H1 (cell line): ENCODE data around the gene ARHGAP24. TPM values are rescaled to one million over a fixed set of nuclear protein-coding genes. Genes with fewer than 3 reads are reported as not detected.

Source experiments
- CTCF ChIA-PET: fragments of 300-600 bp; sonication (Branson Sonifier 250); formaldehyde crosslinking; loops from one replicate; lab custom pipeline; 2021; ENCODE audit not compliant: partially characterized antibody; lab: Charles Lee
- POLR2A ChIA-PET: fragments of 300-600 bp; sonication (Branson Sonifier 250); formaldehyde crosslinking; loops from one replicate; lab custom pipeline; 2021; ENCODE audit warnings: inconsistent platforms; ENCODE audit not compliant: partially characterized antibody; lab: Charles Lee
- DNase-seq, 2 experiments: peaks; one replicate each; pipeline versions ENCODE4 v3.0.0 to v3.0.0-alpha.2; 2010 to 2022; ENCODE audit warnings: low spot score in 2 of 2, low read depth in 1 of 2, mixed read lengths in 1 of 2
- FAIRE-seq: peaks from 2 replicates; lab custom pipeline; 2011; peaks lifted over from hg19 to GRCh38; lab: Jason Lieb, UNC
- H2AFZ ChIP-seq: 2 replicates; pipeline ENCODE4 v1.8.1; 2012; ENCODE audit warnings: low read length, inconsistent platforms
- H2AK5ac ChIP-seq: 2 replicates; pipeline ENCODE4 v1.6.1; 2013; ENCODE audit warnings: low read depth, low read length
- H2BK120ac ChIP-seq: replicated peaks from 2 replicates; pipeline ENCODE3; 2013; ENCODE audit warnings: low read depth, low read length, inconsistent platforms
- H2BK12ac ChIP-seq: 2 replicates; pipeline ENCODE4 v1.6.1; 2013; ENCODE audit warnings: low read depth, low read length
- H2BK15ac ChIP-seq: 2 replicates; pipeline ENCODE4 v1.6.1; 2013; ENCODE audit warnings: low read length
- H2BK20ac ChIP-seq: 2 replicates; pipeline ENCODE4 v1.6.1; 2013; ENCODE audit warnings: low read length
- H2BK5ac ChIP-seq: 2 replicates; pipeline ENCODE4 v1.6.1; 2013; ENCODE audit warnings: low read depth, low read length
- H3K14ac ChIP-seq: 2 replicates; pipeline ENCODE4 v1.6.1; 2013; ENCODE audit warnings: inconsistent platforms; ENCODE audit not compliant: insufficient read length
- H3K18ac ChIP-seq: 2 replicates; pipeline ENCODE4 v1.6.1; 2013; ENCODE audit warnings: low read length; ENCODE audit errors: extremely low read depth
- H3K23ac ChIP-seq: 2 replicates; pipeline ENCODE4 v1.6.1; 2013; ENCODE audit warnings: inconsistent platforms; ENCODE audit not compliant: insufficient read length
- H3K23me2 ChIP-seq: 2 replicates; pipeline ENCODE4 v1.6.1; 2013; ENCODE audit warnings: low read depth, low read length
- H3K27ac ChIP-seq: 2 replicates; pipeline ENCODE4 v1.6.1; 2011; ENCODE audit warnings: low read depth, low read length, inconsistent platforms
- H3K27me3 ChIP-seq, 4 experiments: replicated peaks in 1 of 4; 1 replicate in 1 of 4; 2 replicates in 3 of 4; pipeline versions ENCODE4 v1.6.1 to v1.8.1; 2011 to 2013; ENCODE audit warnings: low read length in 3 of 4, mild to moderate bottlenecking in 3 of 4, inconsistent platforms in 2 of 4, mixed read lengths in 2 of 4, moderate library complexity in 1 of 4; ENCODE audit not compliant: control insufficient read depth in 3 of 4, insufficient read depth in 3 of 4; ENCODE audit errors: extremely low read depth in 1 of 4
- H3K36me3 ChIP-seq, 4 experiments: 2 replicates each; pipeline versions ENCODE4 v1.6.1 to v1.8.1; 2011 to 2013; ENCODE audit warnings: mild to moderate bottlenecking in 4 of 4, low read length in 3 of 4, moderate library complexity in 2 of 4, control low read depth in 1 of 4, inconsistent platforms in 1 of 4; ENCODE audit not compliant: insufficient read depth in 4 of 4, control insufficient read depth in 2 of 4
- H3K4ac ChIP-seq: replicated peaks from 2 replicates; pipeline ENCODE3; 2013; ENCODE audit warnings: low read length, low read depth, mixed read lengths, inconsistent platforms; ENCODE audit not compliant: insufficient read length
- H3K4me1 ChIP-seq, 4 experiments: replicated peaks in 1 of 4; 1 replicate in 1 of 4; 2 replicates in 3 of 4; pipeline versions ENCODE4 v1.6.1 to v1.8.1; 2011 to 2013; ENCODE audit warnings: low read length in 3 of 4, inconsistent platforms in 2 of 4, mixed read lengths in 1 of 4; ENCODE audit not compliant: insufficient read depth in 4 of 4, control insufficient read depth in 3 of 4
- H3K4me2 ChIP-seq, 2 experiments: 2 replicates each; pipeline versions ENCODE4 v1.6.1 to v1.8.1; 2011 to 2013; ENCODE audit warnings: low read depth in 2 of 2, low read length in 2 of 2, control low read depth in 1 of 2, inconsistent platforms in 1 of 2, mild to moderate bottlenecking in 1 of 2; ENCODE audit not compliant: insufficient read depth in 1 of 2
- H3K4me3 ChIP-seq, 4 experiments: fragments of 200-600, 300-600 bp in 1 of 4; sonication (generic), shearing (Covaris generic), sonication (Bioruptor Twin) in 1 of 4; 2 replicates each; pipeline versions ENCODE4 v1.5.1 to v1.8.1; 2011 to 2016; ENCODE audit warnings: low read length in 4 of 4, low read depth in 3 of 4, control low read depth in 2 of 4, inconsistent platforms in 2 of 4, mild to moderate bottlenecking in 2 of 4, mixed read lengths in 1 of 4, moderate library complexity in 1 of 4; ENCODE audit not compliant: insufficient read depth in 2 of 4; ENCODE audit errors: extremely low read depth in 1 of 4
- H3K56ac ChIP-seq: replicated peaks from 2 replicates; pipeline ENCODE3; 2013; ENCODE audit warnings: low read depth, mild to moderate bottlenecking, mixed read lengths, low read length, inconsistent platforms; ENCODE audit not compliant: insufficient read length
- H3K79me1 ChIP-seq: 2 replicates; pipeline ENCODE4 v1.6.1; 2013; ENCODE audit warnings: low read depth, low read length, control low read depth
- H3K79me2 ChIP-seq, 2 experiments: 2 replicates each; pipeline versions ENCODE4 v1.6.1 to v1.8.1; 2012 to 2013; ENCODE audit warnings: low read length in 2 of 2, mild to moderate bottlenecking in 2 of 2, inconsistent platforms in 1 of 2; ENCODE audit not compliant: insufficient read depth in 2 of 2, control insufficient read depth in 1 of 2
- H3K9ac ChIP-seq, 4 experiments: replicated peaks in 1 of 4; 1 replicate in 1 of 4; 2 replicates in 3 of 4; pipeline versions ENCODE4 v1.6.1 to v1.8.1; 2011 to 2013; ENCODE audit warnings: low read depth in 3 of 4, low read length in 3 of 4, control low read depth in 2 of 4, mild to moderate bottlenecking in 2 of 4, moderate library complexity in 2 of 4, inconsistent platforms in 1 of 4; ENCODE audit errors: extremely low read depth in 1 of 4
- H3K9me3 ChIP-seq, 2 experiments: 2 replicates each; pipeline versions ENCODE4 v1.6.1 to v1.8.1; 2012 to 2013; ENCODE audit warnings: mild to moderate bottlenecking in 2 of 2, moderate library complexity in 2 of 2, control low read depth in 1 of 2, inconsistent platforms in 1 of 2, low read depth in 1 of 2, low read length in 1 of 2, mixed read lengths in 1 of 2; ENCODE audit not compliant: insufficient read depth in 2 of 2
- H4K20me1 ChIP-seq, 2 experiments: replicated peaks in 1 of 2; 2 replicates each; pipeline versions ENCODE3 to v1.8.1; 2011 to 2013; ENCODE audit warnings: inconsistent platforms in 2 of 2, low read length in 2 of 2, mild to moderate bottlenecking in 1 of 2; ENCODE audit not compliant: insufficient read depth in 2 of 2, control insufficient read depth in 1 of 2
- H4K5ac ChIP-seq: 2 replicates; pipeline ENCODE4 v1.6.1; 2013; ENCODE audit warnings: low read length, low read depth, mixed read lengths, inconsistent platforms; ENCODE audit not compliant: insufficient read length
- H4K8ac ChIP-seq: 2 replicates; pipeline ENCODE4 v1.8.0; 2013; ENCODE audit warnings: mild to moderate bottlenecking, moderate library complexity, low read length, inconsistent platforms; ENCODE audit not compliant: insufficient read depth; ENCODE audit errors: extremely low read depth
- H4K91ac ChIP-seq: replicated peaks from 2 replicates; pipeline ENCODE3; 2013; ENCODE audit warnings: low read length, mixed read lengths, inconsistent platforms; ENCODE audit not compliant: insufficient read length
- BACH1 ChIP-seq: IDR thresholded peaks from 2 replicates; pipeline ENCODE4 v1.6.1; 2012; ENCODE audit warnings: low read length, improper control_type of control experiment
- CREB1 ChIP-seq: IDR thresholded peaks from 2 replicates; pipeline ENCODE4 v1.6.1; 2012; ENCODE audit warnings: inconsistent platforms
- RFX5 ChIP-seq: IDR thresholded peaks from 2 replicates; pipeline ENCODE4 v1.6.1; 2011; ENCODE audit warnings: low read depth, low read length, improper control_type of control experiment, borderline replicate concordance
- WGBS, 2 experiments: shearing (Covaris generic) in 1 of 2; methylation state at CpG; one replicate each; pipeline versions ENCODE4 v1.1.6 to v1.1.7; 2013 to 2015; ENCODE audit warnings: low lambda C conversion rate in 2 of 2, mixed read lengths in 2 of 2, inconsistent platforms in 1 of 2, low coverage in 1 of 2, missing lambda C conversion rate in 1 of 2; ENCODE audit not compliant: insufficient replicate concordance in 2 of 2, insufficient coverage in 1 of 2, insufficient read length in 1 of 2; ENCODE audit errors: extremely low coverage in 1 of 2, missing lambda C conversion rate in 1 of 2; 5-methylcytosine and 5-hydroxymethylcytosine counted together
- polyA plus RNA-seq, 7 experiments: library from polyadenylated mRNA; depleted of rRNA in 3 of 7; stranded (reverse) in 5 of 7; unstranded in 2 of 7; fragments of >200 nt in 5 of 7; fragments of 200-250 nt in 2 of 7; gene quantifications; 1 replicate in 5 of 7; 2 replicates in 1 of 7; 4 replicates in 1 of 7; pipeline versions ENCODE4 v1.2.1 to v1.2.3, GENCODE V29; 2011 to 2013; ENCODE audit warnings: missing spikeins in 2 of 7, mixed read lengths in 2 of 7
- total RNA-seq: library from RNA; stranded (reverse); fragmentation: NEBNext Ultra II Directional; extraction: Animal tissue kit (Norgen Biotek cat#: 25700); gene quantifications from 2 replicates; pipeline ENCODE4 v1.2.1, GENCODE V29; 2021

The ARHGAP24 gene
- total and polyA plus RNA-seq, 2 of the 8 experiments (the other 6 are each of a cell fraction or from before 2014, with no cell fraction given): 0.08 to 0.50 TPM

DNA sequence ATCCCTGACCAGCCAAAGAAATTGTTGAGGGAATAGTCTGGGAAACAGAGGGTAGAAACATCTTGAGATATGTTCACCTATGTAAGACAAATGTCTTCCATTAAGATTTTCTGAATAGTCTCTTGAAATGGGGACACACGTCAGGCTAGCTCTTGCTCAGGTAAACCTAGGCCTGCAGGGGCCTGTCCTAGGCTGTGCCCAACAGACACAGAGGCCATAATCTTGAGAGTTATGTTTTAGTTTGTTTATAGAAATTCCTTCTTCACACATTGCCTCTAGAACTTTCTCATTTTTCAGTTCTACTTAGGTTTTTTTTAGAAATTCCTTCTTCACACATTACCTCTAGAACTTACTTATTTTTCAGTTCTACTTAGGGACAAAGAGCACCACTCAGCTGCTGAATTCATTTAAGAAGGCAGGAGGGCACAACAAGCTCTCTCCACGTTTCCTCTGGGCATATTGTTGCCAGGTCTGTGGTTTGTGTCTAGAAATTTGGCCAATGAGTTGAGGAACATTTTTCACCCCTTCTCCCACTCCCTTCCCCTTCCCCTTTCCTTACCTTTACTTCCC, 94.9 kb downstream of the ARHGAP24 start:
- H3K14ac ChIP-seq: no peak overlapping the region
- no peaks in the 10 kb centered on the region for H3K79me1 ChIP-seq
- no peak overlapping the region for H3K18ac ChIP-seq
- H3K79me2 ChIP-seq: no peaks in the 10 kb centered on the region
- WGBS, 2 experiments: 71% methylated on average over 2 of the region's 2 CpGs; no CpG with 5 or more reads in 1 of the 2 experiments
- no peak overlapping the region for H3K23ac ChIP-seq
- H3K23me2 ChIP-seq: no peaks in the 10 kb centered on the region
- no peak overlapping the region for H2BK120ac ChIP-seq
- FAIRE-seq (no peak), DNase-seq (no peak)
- no peak overlapping the region for H3K4me2 ChIP-seq
- H2AK5ac ChIP-seq: no peak overlapping the region
- H2BK15ac ChIP-seq: no peak overlapping the region
- no peaks in the 10 kb centered on the region for H4K20me1 ChIP-seq
- no peak overlapping the region for H2AFZ ChIP-seq
- H4K91ac ChIP-seq: no peak overlapping the region
- no peak overlapping the region for H3K27ac ChIP-seq
- H4K8ac ChIP-seq: no peak overlapping the region
- H3K27me3 ChIP-seq: no peaks in the 10 kb centered on the region
- H3K36me3 ChIP-seq: no peaks in the 10 kb centered on the region
- POLR2A ChIA-PET: no interaction called here
- H3K4me3 ChIP-seq: no peak overlapping the region
- H2BK20ac ChIP-seq: no peak overlapping the region
- no peak overlapping the region for H2BK12ac ChIP-seq
- H3K9ac ChIP-seq: no peak overlapping the region
- H4K5ac ChIP-seq: no peak overlapping the region
- no peaks in the 10 kb centered on the region; a peak in 1 of 7 replicates for H3K4me1 ChIP-seq
- H2BK5ac ChIP-seq: no peak overlapping the region
- no peak overlapping the region for H3K4ac ChIP-seq
- H3K56ac ChIP-seq: no peak overlapping the region
- H3K9me3 ChIP-seq: no peaks in the 10 kb centered on the region
- CTCF ChIA-PET: interaction anchor here (0.5 kb wide), 1 partner anchor 286 kb away, joined by 3 read pairs; no protein-coding TSS in a partner anchor
- TF ChIP-seq CREB1: no peak
- TF ChIP-seq BACH1: no peak
- no peak for TF ChIP-seq RFX5
